GM12872 (cell line): Measurements from ENCODE around the gene PAM.

Experiments
- TF ChIP-seq, protein P1 (sequence below): IDR thresholded peaks from 3 replicates; pipeline ENCODE4 v1.5.1; 2011; ENCODE audit warnings: low read depth, mild to moderate bottlenecking, low read length, moderate library complexity; ENCODE audit not compliant: insufficient read depth

The PAM gene

GRCh38 chr5:102901424-102902134 is 146.5 kb downstream of the PAM start:
- TF ChIP-seq, protein P1, sequence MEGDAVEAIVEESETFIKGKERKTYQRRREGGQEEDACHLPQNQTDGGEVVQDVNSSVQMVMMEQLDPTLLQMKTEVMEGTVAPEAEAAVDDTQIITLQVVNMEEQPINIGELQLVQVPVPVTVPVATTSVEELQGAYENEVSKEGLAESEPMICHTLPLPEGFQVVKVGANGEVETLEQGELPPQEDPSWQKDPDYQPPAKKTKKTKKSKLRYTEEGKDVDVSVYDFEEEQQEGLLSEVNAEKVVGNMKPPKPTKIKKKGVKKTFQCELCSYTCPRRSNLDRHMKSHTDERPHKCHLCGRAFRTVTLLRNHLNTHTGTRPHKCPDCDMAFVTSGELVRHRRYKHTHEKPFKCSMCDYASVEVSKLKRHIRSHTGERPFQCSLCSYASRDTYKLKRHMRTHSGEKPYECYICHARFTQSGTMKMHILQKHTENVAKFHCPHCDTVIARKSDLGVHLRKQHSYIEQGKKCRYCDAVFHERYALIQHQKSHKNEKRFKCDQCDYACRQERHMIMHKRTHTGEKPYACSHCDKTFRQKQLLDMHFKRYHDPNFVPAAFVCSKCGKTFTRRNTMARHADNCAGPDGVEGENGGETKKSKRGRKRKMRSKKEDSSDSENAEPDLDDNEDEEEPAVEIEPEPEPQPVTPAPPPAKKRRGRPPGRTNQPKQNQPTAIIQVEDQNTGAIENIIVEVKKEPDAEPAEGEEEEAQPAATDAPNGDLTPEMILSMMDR: no peak

GRCh38 chr5:102902135-102902448 is 147.0 kb downstream of the PAM start:
- TF ChIP-seq, protein P1: no peak

- TF ChIP-seq, protein P1: no peak
Measured at GRCh38 chr5:102902647-102903046, 147.5 kb downstream of the PAM start.

DNA sequence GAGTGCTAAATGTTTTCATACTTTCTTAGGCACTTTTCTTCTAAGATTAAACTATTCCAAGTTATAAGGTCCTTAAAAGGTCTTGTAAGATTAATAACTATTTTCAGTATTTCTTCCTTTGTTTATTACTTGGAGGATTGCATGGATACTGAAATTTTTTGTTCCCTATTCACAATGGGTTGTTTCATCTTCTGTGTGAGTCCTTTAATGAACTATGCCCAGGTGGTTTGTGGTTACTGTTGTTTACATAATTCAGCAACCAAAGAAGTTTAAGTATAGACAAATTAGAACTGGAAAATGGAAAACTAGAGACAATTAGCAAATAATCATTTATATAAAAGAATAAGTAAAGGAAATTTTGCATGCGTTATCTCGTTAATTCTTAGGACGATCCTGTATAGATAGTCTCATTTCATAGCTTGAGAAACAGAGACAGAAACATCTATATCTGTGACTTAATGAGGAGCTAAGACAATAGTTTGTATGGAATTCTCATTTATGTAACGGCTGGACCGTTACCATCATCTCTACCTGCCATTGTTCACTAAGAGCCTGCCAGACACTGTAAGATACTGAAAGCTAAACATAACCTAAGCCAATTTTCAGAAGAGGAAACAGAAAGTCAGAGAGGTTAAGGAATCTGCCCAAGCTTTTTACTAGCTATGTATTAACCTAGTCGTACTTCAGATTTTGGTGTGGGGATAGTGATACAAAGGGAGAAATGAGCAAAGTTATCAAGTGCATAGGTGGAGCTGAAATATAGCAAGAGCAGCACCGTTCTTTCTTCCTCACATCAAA is 148.2 kb downstream of the PAM start:
- TF ChIP-seq, protein P1: no peak

DNA sequence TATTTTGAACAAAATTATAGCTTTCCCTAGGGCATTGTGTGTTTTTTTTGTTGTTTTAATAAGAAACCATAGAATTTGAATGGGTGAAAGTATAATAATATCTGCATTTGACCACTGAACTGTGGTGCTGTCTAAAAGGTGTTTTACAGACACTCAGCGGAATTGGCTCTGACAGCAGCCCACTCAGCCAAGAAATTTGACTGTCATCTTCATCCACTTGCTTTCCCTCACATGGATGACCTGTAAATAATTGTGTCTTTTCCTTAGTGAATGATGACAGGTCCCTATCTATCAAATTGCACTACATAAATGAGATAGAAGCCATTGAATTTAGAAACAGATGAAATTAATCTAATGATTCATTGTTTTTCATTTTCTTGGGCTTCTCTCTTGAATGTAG is 150.0 kb downstream of the PAM start:
- TF ChIP-seq, protein P1: no peak

DNA sequence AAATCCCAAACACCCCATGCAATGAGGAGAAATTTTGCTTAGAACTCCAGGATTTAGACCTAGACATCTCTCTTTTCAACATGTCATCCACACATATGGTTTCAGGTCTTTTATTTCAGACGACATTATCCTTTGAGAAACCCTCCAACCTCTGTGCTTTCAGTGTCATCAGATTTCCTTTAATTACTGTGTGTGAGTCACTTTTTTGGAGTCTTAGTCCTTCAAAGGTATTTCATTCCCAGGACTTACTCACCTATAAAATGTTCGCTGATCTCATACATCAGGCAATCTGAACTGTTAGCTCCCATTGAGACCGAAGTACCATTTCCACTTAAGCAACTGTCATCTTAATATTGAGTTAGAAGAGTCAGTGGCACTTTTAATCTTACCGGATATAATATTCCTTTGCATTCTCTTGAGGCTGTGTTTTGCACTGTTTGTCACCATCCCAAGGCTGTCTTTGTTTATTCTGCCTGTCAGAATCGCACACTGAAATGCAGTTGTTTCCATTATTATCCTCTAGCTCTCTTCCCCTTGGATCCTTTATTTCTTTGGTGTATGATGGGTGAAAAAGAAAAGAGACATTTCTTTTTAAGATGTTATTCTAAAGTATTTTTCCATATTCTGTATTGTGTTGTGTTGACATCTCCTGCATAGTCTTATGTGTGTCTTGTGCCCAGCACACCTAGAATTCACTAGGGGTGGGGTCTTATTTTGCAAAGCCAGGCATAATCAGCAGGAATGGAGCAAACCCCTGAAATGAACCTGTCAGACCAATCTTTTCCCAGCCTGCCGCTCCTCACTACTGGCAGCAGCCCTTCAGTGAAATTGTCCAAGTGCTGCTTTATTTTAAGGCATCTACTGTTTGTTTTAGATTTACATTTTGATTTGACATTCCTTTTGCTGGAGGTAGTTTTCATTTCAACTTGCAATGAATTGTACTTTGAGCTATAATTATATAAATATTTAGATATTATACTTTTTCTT is 155.4 kb downstream of the PAM start:
- TF ChIP-seq, protein P1: no peak

DNA sequence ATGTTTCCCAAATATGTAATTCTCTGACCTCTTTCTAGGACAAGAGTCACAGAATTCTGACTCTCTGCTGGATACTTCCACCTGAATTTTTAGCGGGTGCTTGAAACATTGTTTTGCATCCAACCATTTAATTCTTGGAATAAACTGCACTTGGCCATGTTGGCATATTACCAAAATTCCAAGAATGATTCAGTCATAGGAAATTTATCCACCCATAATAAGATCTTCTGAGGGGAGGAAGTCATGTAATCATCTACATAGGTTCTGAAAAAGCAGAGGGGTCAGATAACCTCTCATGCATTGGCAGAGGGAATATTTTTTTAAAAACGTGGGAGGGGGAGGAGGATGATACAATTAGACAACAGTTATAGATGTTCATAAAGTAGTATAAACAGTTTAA is 156.9 kb downstream of the PAM start:
- TF ChIP-seq, protein P1: no peak
